Cardiac fibroblast (primary cell): Measurements from ENCODE around the gene STARD7.

Source experiments
- DNase-seq, 2 donors: peaks; one replicate each; pipeline versions ENCODE4 v3.0.0 to v3.0.0-alpha.2; 2010; ENCODE audit warnings: low read depth in 2 of 2
- H3K4me3 ChIP-seq, 2 donors: replicated peaks in 1 of 2; 1 replicate in 1 of 2; 2 replicates in 1 of 2; pipeline ENCODE4 v1.5.1; 2011; ENCODE audit warnings: low read depth in 2 of 2, low read length in 2 of 2, mild to moderate bottlenecking in 2 of 2, moderate library complexity in 1 of 2
- CTCF ChIP-seq: IDR thresholded peaks from one replicate; pipeline ENCODE4 v1.5.1; 2011; ENCODE audit warnings: low read depth, mild to moderate bottlenecking, low read length, inconsistent platforms

The STARD7 gene

GRCh38 chr2:96139181-96139758 lies 69.4 kb downstream of the STARD7 start:
- no peak overlapping the region for H3K4me3 ChIP-seq
- TF ChIP-seq CTCF, result no peak
- no peak for DNase-seq

- peak; percentile 42 to 56 for DNase-seq
- no peak within 1 kb of the TSS for H3K4me3 ChIP-seq
- TF ChIP-seq CTCF, result peak; percentile 55
These were observed 70.2 kb downstream of the STARD7 start, which contains the start of gene ASTL for GRCh38 chr2:96138179-96139145. TSS of gene ASTL (minus strand) at chr2:96138502. CDS start at chr2:96138436, 66 bp downstream.

GRCh38 chr2:96137321-96138178 lies 71.1 kb downstream of the STARD7 start:
- no peak for DNase-seq
- no peak for TF ChIP-seq CTCF
- no peak overlapping the region for H3K4me3 ChIP-seq

- TF ChIP-seq CTCF, result no peak
- DNase-seq, result no peak
- H3K4me3 ChIP-seq, result no peak overlapping the region
These were observed 72.4 kb downstream of the STARD7 start for GRCh38 chr2:96136129-96136720.

GRCh38 chr2:96135621-96136020 lies 73.0 kb downstream of the STARD7 start:
- no peak for TF ChIP-seq CTCF
- H3K4me3 ChIP-seq, result no peak overlapping the region
- DNase-seq, result no peak

GRCh38 chr2:96135171-96135570 lies 73.5 kb downstream of the STARD7 start:
- no peak overlapping the region for H3K4me3 ChIP-seq
- no peak for DNase-seq
- no peak for TF ChIP-seq CTCF
